HG03280 (cell line): Measurements from ENCODE around the gene KRT8.
A peak's percentile ranks its signal among the peaks of the same experiment; 100 is the strongest.
"Not testable (repeated sequence)": the region's sequence is repeated elsewhere in the genome, so short reads cannot be mapped to it uniquely, and the experiment has no call there.

ENCODE experiments used
- ATAC-seq: cut with Tn5 transposase; IDR thresholded peaks from one replicate; pipeline ENCODE4 v1.9.1; 2021; ENCODE audit warnings: mild to moderate bottlenecking, moderate library complexity; ENCODE audit not compliant: unreplicated experiment

Gene KRT8

GRCh38 chr12:52876372-52876771 lies 28.5 kb downstream of the KRT8 start:
- no peak for ATAC-seq

- ATAC-seq: no peak
Observed at GRCh38 chr12:52874573-52875435, 30.1 kb downstream of the KRT8 start.

GRCh38 chr12:52873832-52874572 lies 30.9 kb downstream of the KRT8 start:
- no peak for ATAC-seq

GRCh38 chr12:52873513-52873831 lies 31.4 kb downstream of the KRT8 start:
- no peak for ATAC-seq

- ATAC-seq: no peak
Observed at GRCh38 chr12:52872644-52873389, 32.1 kb downstream of the KRT8 start.

GRCh38 chr12:52871291-52872039 lies 33.4 kb downstream of the KRT8 start:
- ATAC-seq: no peak

- ATAC-seq: peak; percentile 65
Observed at GRCh38 chr12:52870361-52871290, 34.2 kb downstream of the KRT8 start.

GRCh38 chr12:52867642-52868041 lies 37.2 kb downstream of the KRT8 start:
- ATAC-seq: no peak

GRCh38 chr12:52867152-52867551 lies 37.7 kb downstream of the KRT8 start:
- ATAC-seq: no peak

- ATAC-seq: no peak
Observed at GRCh38 chr12:52865090-52865944, 39.6 kb downstream of the KRT8 start.

GRCh38 chr12:52862023-52862422 lies 42.9 kb downstream of the KRT8 start:
- ATAC-seq: no peak

GRCh38 chr12:52861511-52861910 lies 43.4 kb downstream of the KRT8 start:
- no peak for ATAC-seq

GRCh38 chr12:52860102-52860823 lies 44.6 kb downstream of the KRT8 start:
- no peak for ATAC-seq

GRCh38 chr12:52857500-52857899 lies 47.4 kb downstream of the KRT8 start:
- no peak for ATAC-seq

GRCh38 chr12:52856787-52857186 lies 48.1 kb downstream of the KRT8 start:
- no peak for ATAC-seq

GRCh38 chr12:52856077-52856476 lies 48.8 kb downstream of the KRT8 start:
- not testable (repeated sequence) for ATAC-seq

GRCh38 chr12:52851787-52852186 lies 53.1 kb downstream of the KRT8 start:
- ATAC-seq: no peak

- ATAC-seq: no peak
Observed at GRCh38 chr12:52850681-52851080, 54.2 kb downstream of the KRT8 start.
